ENCODE measurements around the gene ZSWIM8. TPM values are rescaled to one million over a fixed set of nuclear protein-coding genes. Genes with fewer than 3 reads are reported as not detected.
A peak's percentile ranks its signal among the peaks of the same experiment; 100 is the strongest.

ZSWIM8 gene
- polyA plus RNA-seq, 3 donors, result 7.8 to 150 (median 19.2) TPM

DNA sequence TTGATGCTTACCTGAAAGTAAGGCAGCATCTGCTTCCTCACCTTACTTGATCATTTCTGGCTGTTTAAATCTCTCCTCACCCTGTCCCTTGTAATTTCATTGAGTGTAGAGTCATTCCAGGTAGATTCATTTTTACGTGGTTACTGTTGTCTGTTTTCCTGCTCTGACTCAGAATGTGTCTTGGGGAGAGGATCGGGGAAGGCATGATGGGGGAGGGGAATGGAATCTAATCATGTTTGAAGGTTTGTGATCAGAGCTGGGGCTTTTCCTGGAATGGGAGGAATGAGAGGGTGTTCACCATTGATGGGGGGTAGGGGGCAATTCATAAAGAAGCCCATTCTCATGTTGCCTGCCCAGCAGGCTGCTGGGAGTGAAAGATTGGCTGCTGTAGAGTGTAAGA, 22.5 kb upstream of the ZSWIM8 start:
- Histone ChIP-seq H2AFZ (ENCODE audit: insufficient read depth, low read depth, low read length, poor library complexity, severe bottlenecking) (no peak overlapping the region), H3K4me3 (replicated peaks in 1 of 3; ENCODE audit: low read depth in 2 of 3, low read length in 3 of 3) (no peak overlapping the region), H3K4me2 (replicated peaks; ENCODE audit: extremely low read depth, low read length, poor library complexity, severe bottlenecking) (no peak overlapping the region), H3K79me2 (ENCODE audit: insufficient read depth, low read length) (peaks cover 26% of the 10 kb centered on the region), H3K27me3 (ENCODE audit: control insufficient read depth in 2 of 2, insufficient read depth in 2 of 2, low read length in 2 of 2) (no peaks in the 10 kb centered on the region), H3K27ac (ENCODE audit: low read depth in 1 of 2, low read length in 2 of 2) (no peak overlapping the region), H3K4me1 (ENCODE audit: control insufficient read depth in 1 of 2, insufficient read depth in 2 of 2, low read length in 2 of 2) (peaks cover 3 to 4% of the 10 kb centered on the region in 2 donors), H3K9me3 (replicated peaks in 1 of 2; ENCODE audit: control insufficient read depth in 1 of 2, insufficient read depth in 1 of 2, low read length in 2 of 2) (no peaks in the 10 kb centered on the region), H3K36me3 (replicated peaks in 1 of 2; ENCODE audit: control insufficient read depth in 1 of 2, insufficient read depth in 2 of 2, low read length in 2 of 2) (peaks cover 90 to 98% of the 10 kb centered on the region in 2 donors), H4K20me1 (ENCODE audit: insufficient read depth, low read length) (peaks cover 49% of the 10 kb centered on the region), H3K9ac (ENCODE audit: insufficient read depth, low read length, poor library complexity, severe bottlenecking) (no peak overlapping the region)
- Mint-ChIP-seq H3K4me1 (peaks cover 5% of the 10 kb centered on the region), H3K27me3 (ENCODE audit: low read depth in 3 of 3) (no peaks in the 10 kb centered on the region), H3K27ac (peak overlapping the region in 2 of 7 donors; percentile 1 to 15), H3K36me3 (peaks cover 87 to 98% of the 10 kb centered on the region in 2 donors), H3K4me3 (no peak overlapping the region), H3K9me3 (no peaks in the 10 kb centered on the region)
- TF ChIP-seq, protein P1, sequence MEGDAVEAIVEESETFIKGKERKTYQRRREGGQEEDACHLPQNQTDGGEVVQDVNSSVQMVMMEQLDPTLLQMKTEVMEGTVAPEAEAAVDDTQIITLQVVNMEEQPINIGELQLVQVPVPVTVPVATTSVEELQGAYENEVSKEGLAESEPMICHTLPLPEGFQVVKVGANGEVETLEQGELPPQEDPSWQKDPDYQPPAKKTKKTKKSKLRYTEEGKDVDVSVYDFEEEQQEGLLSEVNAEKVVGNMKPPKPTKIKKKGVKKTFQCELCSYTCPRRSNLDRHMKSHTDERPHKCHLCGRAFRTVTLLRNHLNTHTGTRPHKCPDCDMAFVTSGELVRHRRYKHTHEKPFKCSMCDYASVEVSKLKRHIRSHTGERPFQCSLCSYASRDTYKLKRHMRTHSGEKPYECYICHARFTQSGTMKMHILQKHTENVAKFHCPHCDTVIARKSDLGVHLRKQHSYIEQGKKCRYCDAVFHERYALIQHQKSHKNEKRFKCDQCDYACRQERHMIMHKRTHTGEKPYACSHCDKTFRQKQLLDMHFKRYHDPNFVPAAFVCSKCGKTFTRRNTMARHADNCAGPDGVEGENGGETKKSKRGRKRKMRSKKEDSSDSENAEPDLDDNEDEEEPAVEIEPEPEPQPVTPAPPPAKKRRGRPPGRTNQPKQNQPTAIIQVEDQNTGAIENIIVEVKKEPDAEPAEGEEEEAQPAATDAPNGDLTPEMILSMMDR (IDR thresholded peaks at IDR 0.05), result no peak
- no peak for DNase-seq
- WGBS (ENCODE audit: insufficient coverage), result 75% methylated on average over 2 of the region's 2 CpGs
- intact Hi-C loops (cut with micrococcal nuclease), result no loop called here

DNA sequence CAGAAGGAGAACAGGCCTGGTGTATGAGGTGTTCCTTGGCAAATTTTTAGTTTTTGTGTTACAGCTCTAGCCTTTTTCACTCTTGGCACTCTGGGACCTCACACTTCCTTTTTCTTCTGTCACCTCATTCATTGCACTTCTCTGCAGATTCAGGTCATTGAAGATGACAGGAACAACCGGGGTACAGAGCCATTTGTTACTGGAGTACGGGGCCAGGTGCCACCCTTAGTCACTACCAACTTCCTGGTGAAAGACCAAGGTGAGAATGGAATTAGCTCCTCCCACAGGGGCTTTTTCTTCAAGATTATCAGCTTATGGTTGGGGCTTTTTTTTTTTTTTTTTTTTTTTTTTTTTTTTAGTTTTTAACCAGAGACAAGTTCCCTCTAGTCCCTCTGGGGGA, 22.1 kb upstream of the ZSWIM8 start:
- no peak overlapping the region for H3K27ac ChIP-seq (ENCODE audit: low read depth in 1 of 2, low read length in 2 of 2)
- WGBS (ENCODE audit: insufficient coverage), result no CpG with 5 or more reads among the region's 2 CpGs
- no peak overlapping the region for H3K4me3 ChIP-seq (replicated peaks in 1 of 3; ENCODE audit: low read depth in 2 of 3, low read length in 3 of 3)
- peaks cover 6 to 7% of the 10 kb centered on the region in 2 donors for H3K4me1 ChIP-seq (ENCODE audit: control insufficient read depth in 1 of 2, insufficient read depth in 2 of 2, low read length in 2 of 2)
- Mint-ChIP-seq H3K36me3 (peaks cover 88 to 98% of the 10 kb centered on the region in 2 donors), H3K27me3 (ENCODE audit: low read depth in 3 of 3) (no peaks in the 10 kb centered on the region), H3K9me3 (no peaks in the 10 kb centered on the region), H3K4me1 (peaks cover 9% of the 10 kb centered on the region), H3K27ac (no peak overlapping the region), H3K4me3 (no peak overlapping the region)
- no peak overlapping the region for H3K4me2 ChIP-seq (replicated peaks; ENCODE audit: extremely low read depth, low read length, poor library complexity, severe bottlenecking)
- peaks cover 90 to 98% of the 10 kb centered on the region in 2 donors for H3K36me3 ChIP-seq (replicated peaks in 1 of 2; ENCODE audit: control insufficient read depth in 1 of 2, insufficient read depth in 2 of 2, low read length in 2 of 2)
- peaks cover 22% of the 10 kb centered on the region for H3K79me2 ChIP-seq (ENCODE audit: insufficient read depth, low read length)
- H3K9ac ChIP-seq (ENCODE audit: insufficient read depth, low read length, poor library complexity, severe bottlenecking), result no peak overlapping the region
- H3K27me3 ChIP-seq (ENCODE audit: control insufficient read depth in 2 of 2, insufficient read depth in 2 of 2, low read length in 2 of 2), result no peaks in the 10 kb centered on the region
- intact Hi-C loops (cut with micrococcal nuclease), result no loop called here
- TF ChIP-seq, protein P1 (IDR thresholded peaks at IDR 0.05), result no peak
- no peak for DNase-seq
- peaks cover 44% of the 10 kb centered on the region for H4K20me1 ChIP-seq (ENCODE audit: insufficient read depth, low read length)
- H3K9me3 ChIP-seq (replicated peaks in 1 of 2; ENCODE audit: control insufficient read depth in 1 of 2, insufficient read depth in 1 of 2, low read length in 2 of 2), result no peaks in the 10 kb centered on the region
- H2AFZ ChIP-seq (ENCODE audit: insufficient read depth, low read depth, low read length, poor library complexity, severe bottlenecking), result no peak overlapping the region
